Measurements from ENCODE around the gene EIF3K. TPM values are rescaled to one million over a fixed set of nuclear protein-coding genes. Genes with fewer than 3 reads are reported as not detected.

EIF3K gene
- total RNA-seq, 2 donors from 2014 or later = 343 to 430 TPM

DNA sequence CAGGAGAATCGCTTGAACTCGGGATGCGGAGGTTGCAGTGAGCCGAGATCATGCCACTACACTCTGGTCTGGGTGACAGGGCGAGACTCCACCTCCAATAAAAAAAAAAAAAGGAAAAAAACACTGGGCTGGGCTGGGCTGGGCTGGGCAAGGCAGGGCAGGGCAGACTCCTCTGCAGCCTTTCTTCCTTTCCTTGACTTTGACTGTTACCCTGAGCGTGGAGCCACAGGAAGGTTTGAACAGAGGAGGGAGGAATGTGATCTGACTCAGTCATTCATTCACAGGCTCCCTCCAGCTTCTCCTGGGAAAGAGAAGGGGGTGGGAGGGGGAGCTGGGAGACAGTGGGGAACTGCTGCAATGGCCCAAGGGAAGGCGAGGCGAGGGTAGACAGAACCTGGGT is 25.7 kb downstream of the EIF3K start:
- DNase-seq (peak; percentile 51 to 64), ATAC-seq (peak; percentile 46)
- intact Hi-C loops (cut with DNase I, micrococcal nuclease) = no loop called here

DNA sequence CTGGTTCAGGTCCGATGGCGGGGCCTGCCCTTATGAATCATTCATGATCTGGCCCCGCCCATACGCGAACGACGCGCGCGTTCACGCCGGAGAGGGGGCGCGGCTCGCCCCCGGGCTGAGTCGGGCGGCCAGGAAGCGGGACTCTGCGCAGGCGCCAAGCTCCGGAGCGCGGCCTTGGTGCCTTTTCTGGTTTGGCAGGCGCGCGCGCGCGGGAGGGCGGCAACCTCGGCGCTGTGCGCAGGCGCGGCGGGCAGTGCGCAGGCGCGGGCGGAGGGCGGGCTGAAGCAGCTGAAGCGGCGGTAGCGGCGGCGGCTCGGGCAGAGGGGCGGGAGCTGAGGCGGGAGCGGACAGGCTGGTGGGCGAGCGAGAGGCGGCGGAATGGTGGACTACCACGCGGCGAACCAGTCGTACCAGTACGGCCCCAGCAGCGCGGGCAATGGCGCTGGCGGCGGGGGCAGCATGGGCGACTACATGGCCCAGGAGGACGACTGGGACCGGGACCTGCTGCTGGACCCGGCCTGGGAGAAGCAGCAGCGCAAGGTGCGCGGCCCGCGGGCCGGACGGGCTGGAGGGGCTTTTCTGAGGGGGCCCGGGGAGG is 28.5 kb downstream of the EIF3K start, which contains the start of gene ACTN4:
TSS of gene ACTN4 (plus strand) at position 282 of the 598 bp plus-strand sequence. CDS start at position 379, 97 bp downstream.
- intact Hi-C loops (cut with DNase I, micrococcal nuclease) = no loop called here
- ATAC-seq (peak; percentile 65), DNase-seq (peak; percentile 97 to 100)

DNA sequence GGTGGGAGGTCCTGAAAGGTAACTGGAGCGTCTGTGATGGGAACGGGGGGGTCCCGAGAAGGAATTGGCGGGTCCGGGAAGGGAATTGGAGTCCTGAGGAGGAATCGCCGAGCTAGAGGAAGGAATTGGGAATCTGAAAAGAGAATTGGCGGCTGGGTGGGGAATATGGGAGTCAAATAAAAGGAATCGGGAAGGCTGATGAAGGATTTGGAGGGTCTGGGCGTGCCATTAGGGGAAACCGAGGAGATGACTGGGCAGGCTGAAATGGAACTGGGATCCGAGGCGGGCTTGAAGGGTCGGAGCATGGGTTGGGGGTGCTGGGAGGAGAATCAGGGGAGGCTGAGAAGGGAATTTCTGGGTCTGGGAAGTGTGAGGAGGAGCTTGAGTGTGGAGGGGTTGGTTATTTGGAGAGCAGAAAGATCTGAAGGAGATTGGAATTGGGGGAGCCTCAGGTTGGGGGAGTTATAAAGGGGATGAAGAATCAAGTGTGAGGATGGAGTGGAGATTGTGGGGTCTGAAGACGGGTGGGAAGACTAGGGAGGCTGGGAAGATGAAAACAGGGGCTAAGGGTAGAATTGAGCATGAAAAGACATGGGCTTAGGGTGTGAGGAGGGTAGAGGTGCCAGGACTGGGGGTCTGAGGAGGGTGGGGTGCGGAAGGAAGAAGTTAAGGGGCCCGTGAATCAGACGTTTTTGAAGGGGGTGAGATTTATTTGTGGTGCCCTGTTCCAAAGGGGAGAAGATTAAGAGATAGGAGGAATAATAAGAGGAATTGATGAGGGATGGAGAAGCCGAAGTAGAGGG is 29.2 kb downstream of the EIF3K start:
- ATAC-seq = no peak
- intact Hi-C loops (cut with DNase I, micrococcal nuclease) = no loop called here
- no peak for DNase-seq

DNA sequence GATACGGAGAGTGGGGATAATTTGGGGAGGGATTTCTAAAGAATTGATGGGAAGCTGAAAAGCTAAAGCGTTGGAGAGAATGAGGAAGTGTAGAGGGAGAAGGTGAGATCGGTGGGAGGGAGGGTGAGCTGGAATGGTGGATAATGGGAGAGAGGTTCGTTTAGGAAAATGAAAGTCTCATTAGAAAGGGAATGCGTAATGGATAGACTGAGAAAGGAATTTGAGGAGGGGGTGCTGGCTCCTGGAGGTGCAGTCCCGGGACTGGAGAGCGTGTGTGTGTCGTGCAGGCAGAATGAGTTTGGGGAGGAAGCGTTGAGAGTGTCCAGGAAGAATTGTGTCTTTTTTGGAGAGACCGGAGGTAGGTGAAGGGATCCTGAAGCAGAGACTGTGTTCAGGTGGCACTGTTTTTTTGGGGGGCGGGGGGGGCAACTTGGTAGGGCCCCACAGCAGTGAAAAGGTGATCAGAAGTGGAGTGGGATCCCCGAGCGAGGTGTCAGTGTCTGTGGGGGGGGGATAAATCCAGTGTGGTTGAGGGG is 29.8 kb downstream of the EIF3K start:
- ATAC-seq (no peak), DNase-seq (no peak)
- intact Hi-C loops (cut with DNase I, micrococcal nuclease) = no loop called here

DNA sequence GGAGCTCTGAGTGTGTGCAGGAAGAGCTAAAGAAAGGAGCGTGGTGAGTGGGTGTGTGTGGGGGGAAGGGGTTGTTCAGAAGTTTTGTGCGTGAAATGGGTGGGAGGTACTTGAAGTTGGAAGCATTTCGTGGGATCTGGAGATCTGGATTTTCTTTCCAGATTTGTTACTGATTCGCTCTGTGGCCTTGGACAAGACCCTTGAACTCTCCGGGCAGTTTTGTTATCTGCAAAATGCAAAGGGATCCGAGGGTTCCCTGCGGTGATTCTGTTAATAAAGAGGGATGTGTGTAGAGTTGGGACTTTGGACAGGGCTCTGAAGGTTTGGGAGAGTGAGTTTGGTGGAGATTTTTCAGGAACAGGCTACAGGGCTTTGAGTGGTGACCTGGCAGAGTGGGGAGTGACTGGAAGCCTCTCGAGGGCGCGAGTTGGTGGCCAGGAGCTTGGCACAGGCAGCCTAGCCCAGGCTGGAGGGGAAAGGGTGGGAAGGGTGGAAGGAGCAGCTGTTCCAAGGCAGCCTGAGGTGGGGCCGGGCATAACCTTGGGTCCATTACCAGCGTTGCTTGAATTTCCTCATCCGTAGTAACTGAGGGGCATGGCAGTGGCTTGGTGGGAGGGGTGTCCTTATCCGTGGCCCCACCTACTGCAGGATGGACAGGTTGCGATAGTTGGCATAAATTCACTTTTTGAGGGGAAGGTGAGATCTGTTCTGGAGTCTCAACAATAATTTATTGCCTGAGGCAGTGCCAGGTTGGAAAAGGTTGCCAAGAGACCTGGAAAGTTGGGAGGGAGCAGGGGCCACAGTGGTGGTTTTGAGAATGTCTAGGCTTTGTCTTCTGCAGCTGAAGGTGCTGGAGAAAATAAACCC is 30.6 kb downstream of the EIF3K start:
- DNase-seq (peak; percentile 82 to 92), ATAC-seq (peak; percentile 58)
- intact Hi-C loops (cut with DNase I, micrococcal nuclease) = loop anchor here in 1 of 2 donors (10.0 kb wide), 1 partner anchor 65 kb away; no protein-coding TSS in a partner anchor

DNA sequence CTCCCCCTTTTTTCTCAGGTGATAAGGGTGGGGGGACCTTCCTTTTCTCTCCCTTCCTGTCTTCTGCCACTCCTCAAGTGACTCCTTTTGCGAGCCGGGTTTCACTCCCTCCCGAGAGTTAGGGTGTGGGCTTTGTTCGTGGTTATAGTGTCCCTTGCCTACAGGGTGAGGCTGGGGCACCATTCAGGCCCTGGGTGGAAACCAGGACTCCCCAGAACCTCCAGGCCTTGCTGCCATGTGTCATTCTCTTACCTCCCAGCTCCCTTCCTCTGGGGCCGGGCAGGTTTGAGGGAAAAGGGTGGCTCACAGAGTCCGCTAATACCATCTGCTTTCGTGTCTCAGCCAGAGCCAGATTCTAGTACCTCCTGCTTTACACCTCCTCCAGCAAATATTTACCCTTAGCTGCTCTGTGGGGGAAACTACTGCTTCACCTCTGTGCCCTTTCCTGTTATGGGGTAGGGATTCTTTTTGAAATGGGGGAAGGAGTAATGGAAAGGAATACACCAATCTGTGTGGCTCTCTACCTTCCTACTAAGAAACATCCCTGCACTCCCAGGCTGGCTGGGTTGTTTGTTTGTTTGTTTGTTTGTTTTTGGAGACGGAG is 31.3 kb downstream of the EIF3K start:
- ATAC-seq (peak; percentile 39), DNase-seq (peak; percentile 65 to 66)
- intact Hi-C loops (cut with DNase I, micrococcal nuclease) = loop anchor here in 1 of 2 donors (10.0 kb wide), 1 partner anchor 65 kb away; no protein-coding TSS in a partner anchor

DNA sequence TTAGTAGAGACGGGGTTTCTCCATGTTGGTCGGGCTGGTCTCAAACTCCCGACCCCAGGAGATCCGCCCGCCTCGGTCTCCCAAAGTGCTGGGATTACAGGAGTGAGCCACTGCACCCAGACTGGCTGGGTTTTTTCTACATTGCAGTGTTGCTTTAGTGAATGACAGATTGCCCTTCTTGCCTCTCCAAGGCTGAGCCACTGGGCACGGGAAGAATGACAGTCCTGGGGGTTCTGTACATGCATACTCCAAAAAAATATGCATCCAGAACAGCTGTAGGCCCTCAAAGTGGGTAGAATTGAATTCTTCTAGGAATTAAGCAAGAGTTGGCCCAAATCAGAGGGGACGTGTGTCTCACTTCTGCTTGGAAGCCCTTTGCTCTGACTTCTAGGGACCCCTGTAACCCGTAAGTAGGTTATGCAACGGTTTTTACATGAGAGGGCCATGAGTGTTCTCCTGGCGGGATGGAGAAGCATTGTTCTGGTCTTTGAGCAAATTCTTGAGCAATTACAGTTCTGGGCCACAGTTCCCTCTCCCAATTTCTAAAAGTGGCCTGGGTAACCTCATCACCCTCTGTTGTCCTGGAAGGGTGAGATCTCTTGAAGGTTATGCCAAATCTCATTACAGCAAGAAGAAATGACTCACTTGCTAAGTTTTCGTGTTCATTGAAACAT is 32.1 kb downstream of the EIF3K start:
- ATAC-seq (no peak), DNase-seq (no peak)
- intact Hi-C loops (cut with DNase I, micrococcal nuclease) = loop anchor here in 1 of 2 donors (10.0 kb wide), 1 partner anchor 64 kb away; no protein-coding TSS in a partner anchor

DNA sequence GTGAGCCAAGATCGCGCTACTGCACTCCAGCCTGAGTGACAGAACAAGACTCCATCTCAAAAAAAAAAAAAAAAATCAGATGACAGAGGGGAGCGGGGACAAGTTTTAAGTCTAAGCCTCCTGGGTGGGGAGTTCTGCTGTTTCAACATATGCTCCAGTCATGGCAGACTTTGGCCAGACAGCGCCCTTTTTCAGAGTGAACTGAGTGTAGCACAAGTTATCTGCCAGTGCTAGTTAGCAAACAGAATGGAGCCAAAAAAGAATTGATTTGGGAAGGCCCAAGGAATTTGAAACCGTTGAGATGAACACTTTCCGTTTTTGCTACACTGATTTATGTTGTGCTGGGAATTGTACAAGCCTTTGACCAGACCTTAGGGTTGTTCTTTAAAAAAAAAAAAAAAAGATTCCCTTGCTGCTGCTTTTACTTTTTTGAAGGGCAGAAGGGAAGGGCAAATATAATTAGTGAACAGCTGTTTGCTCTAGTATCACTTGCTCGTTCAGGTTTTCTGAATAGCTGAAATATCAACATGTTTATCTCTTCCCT is 34.1 kb downstream of the EIF3K start:
- intact Hi-C loops (cut with DNase I, micrococcal nuclease) = loop anchor here in 1 of 2 donors (10.0 kb wide), 1 partner anchor 62 kb away; no protein-coding TSS in a partner anchor
- peak; percentile 56 for ATAC-seq
- peak; percentile 60 to 82 for DNase-seq

DNA sequence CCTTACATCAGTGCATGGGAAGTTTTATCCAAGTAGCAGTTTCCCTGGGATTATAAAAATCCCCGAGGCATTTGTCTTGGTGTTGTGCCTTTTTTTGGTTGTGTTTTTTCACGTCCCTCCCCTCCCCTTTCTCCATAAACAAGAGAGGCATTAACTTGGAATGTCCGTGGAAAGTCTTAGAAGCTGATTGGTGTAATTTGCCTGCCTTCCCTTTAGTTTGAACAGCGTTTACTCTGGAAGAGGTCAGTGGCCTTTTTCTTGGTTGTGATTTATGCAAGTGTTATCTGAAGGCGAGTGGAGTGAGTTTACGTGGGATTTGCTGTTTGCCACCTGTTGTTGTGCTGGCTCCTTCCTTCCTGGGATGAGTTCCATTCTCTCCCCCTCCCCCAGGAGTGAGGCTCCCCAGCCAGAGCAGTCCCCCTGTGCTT is 35.7 kb downstream of the EIF3K start:
- ATAC-seq (no peak), DNase-seq (no peak)
- intact Hi-C loops (cut with DNase I, micrococcal nuclease) = loop anchor here in 1 of 2 donors (10.0 kb wide), 1 partner anchor 60 kb away; no protein-coding TSS in a partner anchor

DNA sequence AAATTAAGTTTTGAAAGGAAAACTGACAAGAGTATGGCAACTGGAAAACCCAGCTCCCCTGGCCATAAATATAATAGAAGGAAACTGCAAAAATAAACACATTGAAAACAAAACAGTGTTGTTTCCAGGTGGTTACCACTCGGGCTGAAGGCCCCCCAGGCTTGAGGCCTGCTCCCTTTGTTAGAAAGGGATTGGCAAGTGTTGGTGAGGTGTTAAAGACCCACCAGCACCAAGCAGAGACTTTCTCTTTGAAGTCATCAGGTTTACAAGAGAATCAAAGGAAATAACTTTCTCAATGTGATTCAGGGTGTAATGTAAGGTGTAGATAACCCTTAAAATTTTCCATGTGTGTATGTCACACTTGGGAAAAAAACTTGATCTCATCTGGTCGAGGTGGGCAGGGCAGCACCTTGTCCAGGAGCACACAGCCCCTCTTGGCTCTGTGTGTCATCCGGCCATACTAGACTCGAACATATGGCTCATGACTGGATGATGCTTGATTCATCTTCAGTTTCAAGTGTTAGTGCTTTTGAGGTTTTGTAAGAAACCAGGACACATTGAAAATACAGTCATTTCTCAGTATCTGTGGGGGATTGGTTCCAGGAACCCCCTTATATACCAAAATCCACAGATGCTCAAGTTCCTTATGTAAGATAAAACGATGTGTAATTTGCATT is 36.3 kb downstream of the EIF3K start:
- intact Hi-C loops (cut with DNase I, micrococcal nuclease) = loop anchor here in 1 of 2 donors (10.0 kb wide), 1 partner anchor 60 kb away; no protein-coding TSS in a partner anchor
- no peak for DNase-seq
- no peak for ATAC-seq

DNA sequence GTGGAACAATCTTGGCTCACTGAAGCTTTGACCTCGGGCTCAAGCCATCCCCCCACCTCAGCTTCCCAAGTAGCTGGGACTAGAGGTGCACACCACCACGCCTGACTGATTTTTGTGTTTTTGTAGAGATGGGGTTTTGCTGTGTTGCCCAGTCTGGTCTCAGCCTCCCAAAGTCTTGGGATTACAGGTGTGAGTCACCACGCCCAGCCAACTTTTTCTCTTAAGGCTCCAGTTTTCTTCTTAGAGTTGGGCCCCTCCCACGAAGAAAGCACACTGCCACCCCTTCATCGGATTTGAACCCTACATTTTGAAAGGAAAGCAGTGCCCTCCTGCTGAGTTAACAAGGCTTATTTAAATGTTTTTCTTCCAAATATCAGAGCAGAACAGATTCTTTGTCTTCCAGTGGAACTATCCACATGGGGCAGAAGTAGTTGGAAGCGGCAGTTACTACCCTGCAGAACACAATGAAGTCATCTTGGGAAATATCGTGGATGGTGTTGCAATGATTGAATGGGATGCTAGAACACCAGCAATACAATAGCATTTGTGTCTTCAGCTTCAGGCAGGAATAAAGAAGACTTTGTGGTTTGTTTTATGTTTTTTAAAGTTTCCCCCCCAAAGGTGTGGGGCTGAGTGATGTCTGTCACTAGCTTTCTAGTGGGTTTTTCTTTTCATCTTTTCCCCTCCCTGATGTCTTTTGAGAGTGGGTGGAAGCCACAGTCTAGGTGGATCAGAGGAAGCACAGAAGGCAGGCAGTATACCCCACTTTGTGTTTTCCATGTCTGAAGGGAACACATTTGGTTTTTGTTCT is 37.4 kb downstream of the EIF3K start:
- intact Hi-C loops (cut with DNase I, micrococcal nuclease) = loop anchor here in 1 of 2 donors (10.0 kb wide), 1 partner anchor 58 kb away; no protein-coding TSS in a partner anchor
- no peak for DNase-seq
- no peak for ATAC-seq

DNA sequence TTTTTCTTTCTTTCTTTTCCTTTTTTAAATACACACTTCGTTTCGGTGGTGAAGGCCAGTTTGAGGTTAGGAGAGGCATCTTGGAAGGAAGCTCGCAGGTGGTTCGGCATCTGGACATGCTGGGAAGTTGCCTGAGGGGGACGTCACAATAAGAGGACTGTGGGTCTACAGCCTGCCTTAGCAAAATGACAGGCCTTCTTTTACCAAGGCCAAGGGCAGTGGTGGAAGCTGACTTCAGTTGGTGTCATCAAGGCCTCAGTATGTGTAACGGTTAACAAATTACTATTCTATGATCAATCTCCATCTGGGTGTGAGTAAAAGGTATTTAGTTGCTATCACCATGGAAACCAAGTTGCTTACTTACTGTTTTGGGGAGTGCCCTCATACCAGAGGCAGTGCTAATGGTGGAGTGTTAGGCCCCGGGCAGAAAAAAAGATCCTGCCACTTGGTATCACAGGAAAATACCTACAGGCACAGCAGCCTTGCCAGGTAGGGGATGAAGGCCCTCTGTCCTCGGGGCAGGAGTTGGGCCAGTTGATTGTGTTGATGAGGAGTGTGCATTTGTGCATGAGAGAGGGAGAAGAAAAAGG is 38.7 kb downstream of the EIF3K start:
- ATAC-seq = no peak
- DNase-seq = no peak
- intact Hi-C loops (cut with DNase I, micrococcal nuclease) = loop anchor here in 1 of 2 donors (10.0 kb wide), 1 partner anchor 57 kb away; no protein-coding TSS in a partner anchor

DNA sequence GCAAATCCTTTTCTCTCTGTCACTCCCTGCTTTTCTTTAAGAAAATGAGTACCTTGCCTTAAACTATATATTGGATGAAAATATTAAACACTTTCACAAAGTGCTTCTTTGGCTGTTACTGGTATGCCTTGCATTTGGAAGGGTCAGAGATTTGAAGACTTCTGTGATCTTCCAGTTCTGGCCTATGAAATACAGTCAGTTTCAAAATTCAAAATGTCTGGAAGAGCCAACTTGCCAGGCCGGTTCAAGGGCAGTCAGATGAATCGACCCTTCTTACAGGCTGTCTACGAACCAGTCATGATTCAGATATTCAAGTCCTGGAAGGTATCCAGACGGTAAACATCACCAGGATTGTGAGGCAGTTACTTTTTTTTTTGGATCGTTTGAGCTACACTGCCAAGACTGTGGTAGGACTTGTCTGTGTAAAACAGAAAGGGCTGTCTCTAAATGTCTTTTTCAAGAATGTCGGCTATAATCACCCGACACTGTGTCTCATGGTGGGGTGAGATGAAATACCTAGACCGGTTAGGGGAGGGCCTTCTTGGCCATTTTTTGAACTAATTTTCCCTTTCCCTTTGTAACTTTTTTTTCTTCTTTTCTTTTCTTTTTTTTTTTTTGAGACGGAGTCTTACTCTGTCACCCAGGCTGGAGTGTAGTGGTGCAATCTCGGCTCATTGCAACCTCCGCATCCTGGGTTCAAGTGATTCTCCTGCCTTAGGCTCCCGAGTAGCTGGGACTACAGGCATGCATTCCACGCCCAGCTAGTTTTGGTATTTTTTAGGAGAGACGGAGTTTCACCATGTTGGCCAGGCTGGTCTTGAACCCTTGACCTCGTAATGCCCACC is 39.7 kb downstream of the EIF3K start:
- intact Hi-C loops (cut with DNase I, micrococcal nuclease) = loop anchor here in 1 of 2 donors (10.0 kb wide), 1 partner anchor 56 kb away; no protein-coding TSS in a partner anchor
- ATAC-seq (peak; percentile 64), DNase-seq (peak in 1 of 2 donors; percentile 72)

DNA sequence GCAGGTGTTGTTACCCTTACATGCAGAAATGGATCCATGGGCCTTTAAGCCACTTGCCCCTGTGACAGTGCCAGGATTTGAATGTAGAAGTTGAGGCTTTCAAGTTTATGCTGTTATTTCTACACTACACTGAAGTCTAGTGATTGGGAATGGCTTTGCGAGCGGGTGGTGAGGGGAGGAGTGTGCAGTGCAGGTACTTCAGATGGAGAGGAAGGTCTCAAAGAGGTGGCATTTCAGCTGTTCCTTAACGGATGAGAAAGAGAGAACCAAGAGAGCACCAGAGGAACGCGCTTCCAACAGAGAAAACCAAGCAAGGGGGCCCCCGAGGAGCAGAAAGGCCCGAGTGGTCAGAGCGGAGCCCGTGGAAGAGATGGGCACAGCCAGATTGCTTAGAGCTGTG is 41.7 kb downstream of the EIF3K start:
- DNase-seq = no peak
- intact Hi-C loops (cut with DNase I, micrococcal nuclease) = no loop called here
- no peak for ATAC-seq

DNA sequence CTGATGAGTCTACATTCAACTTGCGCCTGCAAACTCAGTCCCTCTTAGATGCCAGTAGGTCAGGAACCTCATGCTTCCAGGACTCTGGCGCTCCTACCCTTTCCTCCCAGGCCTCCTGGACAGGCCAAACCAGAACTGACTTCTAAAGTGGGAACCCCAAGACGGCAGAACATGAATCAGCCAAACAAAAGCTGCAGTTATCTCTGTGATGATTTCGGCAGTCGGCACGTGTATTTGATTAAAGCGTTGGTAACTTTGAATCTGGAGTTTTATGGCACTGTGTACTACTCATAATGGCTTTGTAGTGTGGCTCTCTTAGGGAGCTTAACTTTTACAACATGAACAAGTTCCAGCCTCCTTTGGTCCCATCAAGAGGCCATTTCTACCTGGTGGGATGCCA is 42.1 kb downstream of the EIF3K start:
- ATAC-seq = peak; percentile 45
- DNase-seq = no peak
- intact Hi-C loops (cut with DNase I, micrococcal nuclease) = no loop called here

All from left colon (tissue), 2 donors.